GM10266 (cell line): ENCODE results near the gene NBEA.
A peak's percentile ranks its signal among the peaks of the same experiment; 100 is the strongest.

Source experiments
- DNase-seq: peaks from one replicate; pipeline ENCODE4 v3.0.0; 2012; ENCODE audit errors: extremely low spot score
- TF ChIP-seq, protein P1 (sequence below): IDR thresholded peaks from 2 replicates; pipeline ENCODE4 v1.5.1; 2012; ENCODE audit warnings: mild to moderate bottlenecking, low read depth; ENCODE audit not compliant: control insufficient read depth, insufficient read depth; ENCODE audit errors: missing control alignments

NBEA gene

DNA sequence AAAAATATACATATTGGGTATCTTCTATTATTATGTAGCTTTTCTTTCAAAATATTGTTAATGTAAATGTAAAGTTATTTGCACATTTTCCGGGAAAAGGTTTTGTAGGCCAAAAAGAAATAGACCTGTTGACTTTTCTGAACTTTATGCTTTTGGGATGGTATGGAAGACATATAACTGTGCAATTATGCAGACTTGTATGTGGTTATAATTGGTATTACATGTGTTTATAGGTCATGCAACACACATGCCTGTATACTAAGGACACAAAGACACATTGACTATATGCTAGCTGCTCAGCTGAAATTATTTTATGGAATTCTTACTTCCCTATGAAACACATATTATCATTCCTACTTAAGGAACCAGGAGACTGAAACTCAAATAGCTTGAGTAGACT is 2.3 kb upstream of the NBEA start:
- DNase-seq: no peak
- TF ChIP-seq, protein P1, sequence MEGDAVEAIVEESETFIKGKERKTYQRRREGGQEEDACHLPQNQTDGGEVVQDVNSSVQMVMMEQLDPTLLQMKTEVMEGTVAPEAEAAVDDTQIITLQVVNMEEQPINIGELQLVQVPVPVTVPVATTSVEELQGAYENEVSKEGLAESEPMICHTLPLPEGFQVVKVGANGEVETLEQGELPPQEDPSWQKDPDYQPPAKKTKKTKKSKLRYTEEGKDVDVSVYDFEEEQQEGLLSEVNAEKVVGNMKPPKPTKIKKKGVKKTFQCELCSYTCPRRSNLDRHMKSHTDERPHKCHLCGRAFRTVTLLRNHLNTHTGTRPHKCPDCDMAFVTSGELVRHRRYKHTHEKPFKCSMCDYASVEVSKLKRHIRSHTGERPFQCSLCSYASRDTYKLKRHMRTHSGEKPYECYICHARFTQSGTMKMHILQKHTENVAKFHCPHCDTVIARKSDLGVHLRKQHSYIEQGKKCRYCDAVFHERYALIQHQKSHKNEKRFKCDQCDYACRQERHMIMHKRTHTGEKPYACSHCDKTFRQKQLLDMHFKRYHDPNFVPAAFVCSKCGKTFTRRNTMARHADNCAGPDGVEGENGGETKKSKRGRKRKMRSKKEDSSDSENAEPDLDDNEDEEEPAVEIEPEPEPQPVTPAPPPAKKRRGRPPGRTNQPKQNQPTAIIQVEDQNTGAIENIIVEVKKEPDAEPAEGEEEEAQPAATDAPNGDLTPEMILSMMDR: no peak

DNA sequence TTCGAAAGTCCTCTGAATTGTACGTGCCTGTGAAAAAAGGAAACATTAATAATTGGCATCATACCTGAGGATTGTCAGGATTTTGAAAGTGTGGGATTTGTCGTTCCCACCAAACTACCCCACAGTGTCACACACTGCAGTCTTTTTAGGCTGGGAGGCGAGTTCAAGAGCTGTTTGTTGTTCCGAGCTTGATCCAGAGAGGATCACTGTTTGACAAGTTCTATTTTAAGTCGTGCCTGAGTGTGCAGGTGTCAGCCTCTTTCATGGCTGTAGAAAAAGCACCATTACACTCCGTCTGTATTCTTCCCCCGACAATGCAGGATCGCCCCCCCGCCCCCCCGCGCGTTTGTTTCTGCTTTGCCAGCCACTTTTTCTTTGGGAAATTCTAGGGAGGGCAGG is 635 bp upstream of the NBEA start:
- DNase-seq: peak; percentile 9
- TF ChIP-seq, protein P1: no peak

DNA sequence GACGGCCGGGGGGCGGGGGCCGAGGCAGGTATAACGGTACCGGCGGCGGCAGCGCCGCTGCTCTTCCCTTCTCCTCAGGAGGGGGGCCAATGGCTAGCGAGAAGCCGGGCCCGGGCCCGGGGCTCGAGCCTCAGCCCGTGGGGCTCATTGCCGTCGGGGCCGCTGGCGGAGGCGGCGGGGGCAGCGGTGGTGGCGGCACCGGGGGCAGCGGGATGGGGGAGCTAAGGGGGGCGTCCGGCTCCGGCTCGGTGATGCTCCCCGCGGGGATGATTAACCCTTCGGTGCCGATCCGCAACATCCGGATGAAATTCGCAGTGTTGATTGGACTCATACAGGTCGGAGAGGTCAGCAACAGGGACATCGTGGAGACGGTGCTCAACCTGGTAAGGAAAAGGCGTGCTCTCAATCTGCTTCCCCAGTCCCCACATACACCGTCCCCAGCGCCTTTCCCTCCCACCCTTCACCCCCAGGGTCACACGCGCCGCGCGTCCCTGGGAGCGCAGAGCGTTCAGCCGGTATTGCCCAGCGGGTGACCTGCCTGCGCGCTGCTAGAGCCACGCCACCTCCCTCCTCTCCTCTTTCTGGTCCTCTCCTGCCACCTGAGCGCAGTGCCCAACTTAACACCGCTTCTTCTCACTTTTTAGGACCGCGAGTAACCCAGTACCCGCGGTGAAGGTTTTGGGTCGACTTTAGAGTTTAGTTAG is 814 bp downstream of the NBEA start:
- DNase-seq: peak; percentile 6
- TF ChIP-seq, protein P1: no peak

DNA sequence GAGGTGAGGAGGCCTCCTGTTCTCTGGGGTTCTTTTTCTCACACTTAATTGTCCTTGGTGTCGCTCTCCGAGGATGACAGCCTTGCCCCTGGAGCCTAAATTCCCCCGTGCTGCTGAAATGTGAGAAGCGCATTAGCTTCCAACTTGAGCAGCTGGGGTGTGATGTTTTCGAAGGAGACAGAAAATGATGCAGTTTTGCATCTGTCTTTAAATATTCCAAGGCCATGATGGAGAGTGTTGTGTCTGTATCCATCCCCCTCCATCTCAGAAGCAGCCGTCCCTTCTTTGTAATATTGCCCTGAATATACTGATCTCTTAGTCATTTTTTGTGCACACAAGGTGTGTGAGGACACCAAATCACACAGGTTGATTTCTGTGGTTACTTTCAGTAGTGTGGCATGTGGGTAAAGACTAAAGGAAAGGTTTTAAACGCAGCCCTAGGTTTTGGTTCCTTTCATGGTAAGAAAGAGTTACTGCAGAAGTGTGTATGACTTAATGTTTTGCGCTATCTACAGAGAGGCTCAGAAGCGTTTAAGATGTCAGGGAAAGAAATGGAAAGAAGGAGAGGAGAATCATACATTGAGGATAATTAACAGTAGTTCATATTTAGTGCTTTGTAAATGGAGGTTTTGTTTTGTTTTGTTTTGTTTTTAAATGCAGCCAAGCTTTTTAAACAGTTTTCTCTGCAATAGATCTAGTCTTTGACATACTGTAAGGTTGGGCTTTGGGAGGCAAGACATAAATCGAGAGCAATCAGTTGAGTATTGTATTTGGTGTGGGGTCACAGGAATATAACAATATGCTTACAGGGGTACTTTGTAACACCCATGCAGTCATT is 1.6 kb downstream of the NBEA start:
- peak; percentile 6 for DNase-seq
- TF ChIP-seq, protein P1: no peak

DNA sequence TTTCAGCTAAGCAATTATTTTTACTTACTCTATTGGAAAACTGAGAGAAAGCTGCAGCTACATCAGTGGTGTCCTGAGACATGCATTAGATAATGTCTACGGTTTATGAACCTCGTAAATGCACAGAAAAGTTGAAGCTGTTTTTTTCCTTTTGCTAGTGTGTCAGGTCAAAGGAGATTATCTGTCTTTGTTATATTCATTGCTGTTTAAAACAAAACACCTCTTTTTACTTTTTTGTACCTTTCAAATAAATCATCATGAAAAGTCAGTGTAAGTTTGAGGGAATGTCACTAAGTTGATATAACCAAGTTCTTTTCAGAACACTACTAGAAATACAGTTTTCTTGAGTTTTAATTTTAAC is 2.2 kb downstream of the NBEA start:
- DNase-seq: no peak
- TF ChIP-seq, protein P1: no peak

DNA sequence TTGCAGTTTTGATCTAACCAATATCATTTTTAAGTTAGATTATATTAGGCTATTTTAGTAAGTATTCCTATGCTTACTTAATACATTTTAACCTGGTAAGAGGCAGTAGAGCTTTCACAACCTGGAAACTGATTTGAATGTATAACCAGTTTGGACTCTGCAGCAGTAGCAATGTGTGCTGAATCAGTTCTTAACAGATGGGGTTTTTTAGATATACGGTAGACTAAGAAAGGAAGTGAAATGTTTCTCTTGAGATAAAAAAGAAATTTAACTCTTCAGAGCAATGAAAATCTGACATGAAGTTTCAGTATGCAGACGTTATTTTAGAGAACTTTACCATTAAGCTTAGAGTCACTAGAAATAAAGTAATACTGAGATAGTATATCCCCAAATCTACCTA is 2.7 kb downstream of the NBEA start:
- TF ChIP-seq, protein P1: no peak

DNA sequence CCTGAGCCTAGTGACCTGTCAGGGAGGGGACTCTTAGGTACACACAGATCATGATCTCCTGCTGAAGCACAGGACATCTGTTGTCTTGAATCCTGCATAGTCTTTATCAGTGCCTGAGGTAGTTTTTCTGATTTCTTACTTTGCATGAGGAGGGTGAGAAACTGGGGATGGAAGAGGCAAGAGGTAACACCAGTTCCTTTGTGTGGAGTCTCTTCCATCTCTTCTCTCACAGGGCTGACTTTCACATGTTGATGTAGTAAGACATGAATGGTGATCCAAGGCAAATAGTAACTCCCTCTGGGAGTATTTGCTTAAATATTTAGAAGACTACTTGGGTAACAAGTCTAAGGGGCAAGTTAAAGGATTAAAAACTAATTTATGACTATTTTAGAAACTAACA is 9.5 kb downstream of the NBEA start:
- no peak for DNase-seq
- TF ChIP-seq, protein P1: no peak

More for the DNA sequence above, 2.7 kb downstream of the NBEA start:
- DNase-seq: no peak
